OCI-LY7 (cell line): ENCODE measurements around the gene C12orf43. TPM values are rescaled to one million over a fixed set of nuclear protein-coding genes. Genes with fewer than 3 reads are reported as not detected.

Experiments
- BruUV-seq: library from RNA; stranded (reverse); fragments of 400-500 nt; replicated peaks from 2 replicates; lab custom pipeline; 2021; lab: Mats Ljungman, UMichigan
- CTCF ChIA-PET: fragments of 300-600 bp; sonication (Branson Sonifier 250); formaldehyde crosslinking; loops from one replicate; lab custom pipeline; 2022; ENCODE audit warnings: antibody characterized with exemption; ENCODE audit not compliant: unreplicated experiment; lab: Charles Lee
- POLR2A ChIA-PET: fragments of 300-600 bp; sonication (Branson Sonifier 250); formaldehyde crosslinking; loops from one replicate; lab custom pipeline; 2022; ENCODE audit warnings: antibody characterized with exemption; lab: Charles Lee
- DNase-seq: peaks from one replicate; pipeline ENCODE4 v3.0.0-alpha.2; 2015; ENCODE audit warnings: low spot score
- H2AFZ ChIP-seq: fragments of 200-600 bp; sonication (generic), shearing (Covaris generic); 2 replicates; pipeline ENCODE4 v1.6.1; 2014; ENCODE audit warnings: mild to moderate bottlenecking, antibody characterized with exemption, low read length, moderate library complexity
- H3K27ac ChIP-seq: fragments of 200-600 bp; sonication (generic); 2 replicates; pipeline ENCODE4 v1.5.1; 2014; ENCODE audit warnings: mixed run types, low read depth, mild to moderate bottlenecking, moderate library complexity, low read length, inconsistent platforms; ENCODE audit not compliant: poor library complexity, severe bottlenecking
- H3K36me3 ChIP-seq: fragments of 200-600 bp; sonication (generic); 2 replicates; pipeline ENCODE4 v1.6.1; 2014; ENCODE audit warnings: mild to moderate bottlenecking, antibody characterized with exemption, low read length, moderate library complexity, mixed read lengths; ENCODE audit not compliant: insufficient read depth
- H3K4me1 ChIP-seq: fragments of 200-600 bp; sonication (generic); 2 replicates; pipeline ENCODE4 v1.5.1; 2014; ENCODE audit warnings: mild to moderate bottlenecking, low read length; ENCODE audit not compliant: insufficient read depth, poor library complexity, severe bottlenecking
- H3K4me2 ChIP-seq: fragments of 200-600 bp; sonication (generic); 2 replicates; pipeline ENCODE4 v1.6.1; 2014; ENCODE audit warnings: mild to moderate bottlenecking, low read length
- H3K4me3 ChIP-seq: fragments of 200-600 bp; sonication (generic); 2 replicates; pipeline ENCODE4 v1.5.1; 2014; ENCODE audit warnings: mild to moderate bottlenecking, low read depth, low read length; ENCODE audit not compliant: poor library complexity, severe bottlenecking
- H3K79me2 ChIP-seq: fragments of 200-600 bp; sonication (generic); 2 replicates; pipeline ENCODE4 v1.6.1; 2016; ENCODE audit warnings: low read depth, mild to moderate bottlenecking, low read length, moderate library complexity, mixed read lengths; ENCODE audit not compliant: insufficient read depth
- H3K9me2 ChIP-seq: fragments of 200-600 bp; sonication (generic); 2 replicates; pipeline ENCODE4 v1.6.1; 2016; ENCODE audit warnings: mild to moderate bottlenecking, low read length, mixed read lengths; ENCODE audit not compliant: insufficient read depth
- H3K9me3 ChIP-seq: fragments of 200-600 bp; sonication (generic); 2 replicates; pipeline ENCODE4 v1.6.1; 2014; ENCODE audit warnings: mild to moderate bottlenecking, mixed run types, low read length, mixed read lengths
- H4K20me1 ChIP-seq: fragments of 200-600 bp; sonication (generic); 2 replicates; pipeline ENCODE4 v1.6.1; 2014; ENCODE audit warnings: mild to moderate bottlenecking, antibody characterized with exemption, low read length, moderate library complexity, mixed read lengths; ENCODE audit not compliant: insufficient read depth
- EZH2phosphoT487 ChIP-seq: fragments of 200-600 bp; sonication (generic); IDR thresholded peaks from 2 replicates; pipeline ENCODE4 v1.6.1; 2018; ENCODE audit warnings: low read depth, borderline replicate concordance, mild to moderate bottlenecking, mixed run types, antibody characterized with exemption, low read length, moderate library complexity, mixed read lengths
- intact Hi-C: fragments of 100-400 bp; cut with micrococcal nuclease; formaldehyde crosslinking; loops from one replicate; pipeline ENCODE4 v1.10.0; 2022; ENCODE audit not compliant: unreplicated experiment
- total RNA-seq, 2 experiments: library from RNA; depleted of rRNA in 1 of 2; stranded (reverse); fragments of >200 nt in 1 of 2; shearing (Covaris generic) in 1 of 2; gene quantifications; 2 replicates each; pipeline ENCODE4 v1.2.3, GENCODE V29; 2014 to 2022
- TF ChIP-seq, protein P1 (sequence below): fragments of 200-600 bp; sonication (generic); conservative IDR thresholded peaks from 2 replicates; pipeline ENCODE4 v1.5.1; 2014; ENCODE audit warnings: mild to moderate bottlenecking, antibody characterized with exemption, low read length, moderate library complexity, mixed read lengths

Gene C12orf43
- total RNA-seq, 2 experiments from 2014 or later = 21.4 to 24.7 TPM

DNA sequence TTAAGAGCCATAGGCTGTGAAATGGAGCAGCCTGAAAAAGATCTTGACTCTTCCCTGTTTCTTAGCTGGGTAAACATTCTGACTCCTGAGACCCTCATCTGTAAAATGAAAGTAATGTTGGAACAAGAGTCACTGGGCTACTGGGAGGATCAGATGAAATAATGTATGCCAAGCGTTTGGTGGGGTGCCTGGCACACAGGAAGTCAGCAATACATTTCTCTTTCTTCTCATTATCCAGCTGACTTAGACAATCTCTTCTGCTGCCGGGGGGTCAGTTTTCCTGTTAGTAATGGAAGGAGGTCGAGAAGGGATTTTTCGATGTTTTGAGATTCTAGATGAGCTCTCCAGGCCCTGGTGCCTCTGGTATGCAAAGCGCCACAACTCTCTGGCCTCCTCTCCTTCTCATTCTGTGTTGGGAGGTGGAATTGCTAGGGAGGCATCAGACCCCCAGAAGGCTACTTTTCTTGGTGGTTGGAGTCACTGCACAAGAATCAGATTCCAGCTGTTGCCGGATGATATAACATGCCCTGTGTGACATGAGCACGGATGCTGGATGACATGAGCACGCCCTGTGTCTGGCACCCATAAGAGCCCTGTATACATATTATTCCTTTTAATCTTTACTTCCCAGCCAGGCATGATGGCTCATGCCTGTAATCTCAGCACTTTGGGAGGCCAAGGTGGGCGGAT is 18.5 kb upstream of the C12orf43 start:
- BruUV-seq = no TSS peak
- Histone ChIP-seq H3K79me2 (no peaks in the 10 kb centered on the region), H3K27ac (no peak overlapping the region), H3K4me1 (peaks cover 11% of the 10 kb centered on the region), H3K9me3 (no peaks in the 10 kb centered on the region), H3K4me2 (no peak overlapping the region), H4K20me1 (no peaks in the 10 kb centered on the region), H3K4me3 (no peak overlapping the region), H3K36me3 (no peaks in the 10 kb centered on the region), H2AFZ (no peak overlapping the region), H3K9me2 (no peaks in the 10 kb centered on the region)
- CTCF ChIA-PET = no interaction called here
- POLR2A ChIA-PET = interaction anchor here (0.6 to 0.7 kb wide), 2 partner anchors 18 to 27 kb away, joined by 3 read pairs; no protein-coding TSS in a partner anchor
- no peak for TF ChIP-seq EZH2phosphoT487
- TF ChIP-seq, protein P1, sequence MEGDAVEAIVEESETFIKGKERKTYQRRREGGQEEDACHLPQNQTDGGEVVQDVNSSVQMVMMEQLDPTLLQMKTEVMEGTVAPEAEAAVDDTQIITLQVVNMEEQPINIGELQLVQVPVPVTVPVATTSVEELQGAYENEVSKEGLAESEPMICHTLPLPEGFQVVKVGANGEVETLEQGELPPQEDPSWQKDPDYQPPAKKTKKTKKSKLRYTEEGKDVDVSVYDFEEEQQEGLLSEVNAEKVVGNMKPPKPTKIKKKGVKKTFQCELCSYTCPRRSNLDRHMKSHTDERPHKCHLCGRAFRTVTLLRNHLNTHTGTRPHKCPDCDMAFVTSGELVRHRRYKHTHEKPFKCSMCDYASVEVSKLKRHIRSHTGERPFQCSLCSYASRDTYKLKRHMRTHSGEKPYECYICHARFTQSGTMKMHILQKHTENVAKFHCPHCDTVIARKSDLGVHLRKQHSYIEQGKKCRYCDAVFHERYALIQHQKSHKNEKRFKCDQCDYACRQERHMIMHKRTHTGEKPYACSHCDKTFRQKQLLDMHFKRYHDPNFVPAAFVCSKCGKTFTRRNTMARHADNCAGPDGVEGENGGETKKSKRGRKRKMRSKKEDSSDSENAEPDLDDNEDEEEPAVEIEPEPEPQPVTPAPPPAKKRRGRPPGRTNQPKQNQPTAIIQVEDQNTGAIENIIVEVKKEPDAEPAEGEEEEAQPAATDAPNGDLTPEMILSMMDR = no peak
- DNase-seq = no peak
- intact Hi-C loops = no loop called here

DNA sequence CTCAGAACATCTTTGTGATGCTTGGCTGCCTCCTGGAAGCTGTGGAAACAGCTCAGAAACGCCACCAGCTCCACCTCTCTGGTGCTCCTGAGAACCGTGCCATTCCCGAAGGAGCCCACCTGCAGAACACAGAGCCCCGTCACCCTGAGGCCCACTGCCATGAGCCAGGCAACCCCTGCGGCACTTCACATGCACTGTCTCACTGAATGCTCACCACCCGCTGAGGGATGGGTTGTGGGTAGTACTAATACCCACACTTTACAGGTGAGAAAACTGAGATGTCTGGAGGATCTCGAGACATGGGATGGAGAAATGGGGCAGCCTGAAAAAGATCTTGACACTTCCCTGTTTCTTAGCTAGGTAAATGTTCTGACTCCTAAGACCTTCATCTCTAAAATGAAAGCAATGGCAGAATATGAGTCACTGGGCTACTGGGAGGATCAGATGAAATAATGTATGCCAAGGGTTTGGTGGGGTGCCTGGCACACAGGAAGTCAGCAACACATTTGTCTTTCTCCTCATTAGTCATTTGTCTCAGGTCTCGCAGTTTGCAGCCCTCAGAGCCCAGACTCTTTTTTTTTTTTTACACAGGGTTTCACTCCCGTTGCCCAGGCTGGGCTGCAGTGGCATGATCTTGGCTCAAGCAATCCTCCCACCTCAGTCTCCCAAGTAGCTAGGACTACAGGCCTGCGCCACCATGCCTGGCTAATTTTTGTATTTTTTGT is 17.5 kb upstream of the C12orf43 start:
- DNase-seq = no peak
- Histone ChIP-seq H3K36me3 (no peaks in the 10 kb centered on the region), H3K9me3 (no peaks in the 10 kb centered on the region), H2AFZ (0 out of 2 replicates have a peak overlapping the region, but pooled peaks have one; percentile 34), H3K4me2 (no peak overlapping the region), H3K27ac (no peak overlapping the region), H3K4me3 (no peak overlapping the region), H3K9me2 (no peaks in the 10 kb centered on the region), H4K20me1 (no peaks in the 10 kb centered on the region), H3K4me1 (peaks cover 6% of the 10 kb centered on the region), H3K79me2 (no peaks in the 10 kb centered on the region)
- no TSS peak for BruUV-seq
- intact Hi-C loops = no loop called here
- CTCF ChIA-PET = no interaction called here
- POLR2A ChIA-PET = interaction anchor here (0.6 kb wide), 1 partner anchor 16 kb away, joined by 3 read pairs; no protein-coding TSS in a partner anchor
- TF ChIP-seq, protein P1 = no peak
- TF ChIP-seq EZH2phosphoT487 = no peak
